Progenitor cell of endocrine pancreas (in vitro differentiated cells): ENCODE results near the gene GLB1L3. TPM values are rescaled to one million over a fixed set of nuclear protein-coding genes. Genes with fewer than 3 reads are reported as not detected.

Experiments
- DNase-seq: peaks from one replicate; pipeline ENCODE4 v3.0.0; 2021; ENCODE audit warnings: low spot score; ENCODE audit not compliant: unreplicated experiment
- H3K27ac Mint-ChIP-seq: 2 replicates; pipeline ENCODE4 v1.8.0; 2021; ENCODE audit warnings: mild to moderate bottlenecking, moderate library complexity, mixed read lengths
- H3K27me3 Mint-ChIP-seq: 2 replicates; pipeline ENCODE4 v1.8.0; 2021; ENCODE audit warnings: mixed read lengths
- H3K36me3 Mint-ChIP-seq: 2 replicates; pipeline ENCODE4 v1.8.0; 2022; ENCODE audit warnings: mixed read lengths; ENCODE audit not compliant: insufficient read depth
- H3K4me1 Mint-ChIP-seq: 2 replicates; pipeline ENCODE4 v1.8.0; 2021; ENCODE audit warnings: low read depth, mixed read lengths
- H3K4me3 Mint-ChIP-seq: 2 replicates; pipeline ENCODE4 v1.8.0; 2021; ENCODE audit warnings: low read depth, mild to moderate bottlenecking, moderate library complexity, mixed read lengths
- H3K9me3 Mint-ChIP-seq: 2 replicates; pipeline ENCODE4 v1.8.0; 2021; ENCODE audit warnings: low read depth, mixed read lengths
- CTCF ChIP-seq: fragments of 200-600 bp; sonication (generic); IDR thresholded peaks from one replicate; pipeline ENCODE4 v1.5.0; 2021; ENCODE audit warnings: antibody characterized with exemption, mild to moderate bottlenecking; ENCODE audit not compliant: unreplicated experiment
- total RNA-seq: library from RNA; stranded (reverse); gene quantifications from 2 replicates; pipeline ENCODE4 v1.2.1, GENCODE V29; 2021

GLB1L3 gene
- total RNA-seq, 1 donor from 2014 or later, result not detected

DNA sequence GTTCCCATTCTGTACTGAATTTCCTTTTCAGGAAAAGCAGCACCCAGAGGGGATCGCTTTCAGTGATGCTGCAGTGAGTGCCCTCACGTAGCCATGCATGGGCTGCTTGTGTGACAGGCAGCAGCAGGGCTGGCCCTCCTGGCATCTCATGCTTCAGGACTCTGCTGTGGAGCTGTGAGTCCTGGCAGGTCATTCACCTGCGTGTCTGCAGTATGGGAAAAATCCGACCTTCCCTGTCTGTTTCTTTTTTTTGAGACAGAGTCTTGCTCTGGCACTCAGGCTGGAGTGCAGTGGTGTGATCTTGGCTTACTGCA, 69.0 kb downstream of the GLB1L3 start:
- H3K36me3 Mint-ChIP-seq, result no peaks in the 10 kb centered on the region
- H3K4me1 Mint-ChIP-seq, result no peaks in the 10 kb centered on the region
- H3K27ac Mint-ChIP-seq, result no peak overlapping the region
- no peak for DNase-seq
- no peaks in the 10 kb centered on the region for H3K27me3 Mint-ChIP-seq
- TF ChIP-seq CTCF, result no peak
- H3K9me3 Mint-ChIP-seq, result no peaks in the 10 kb centered on the region
- no peak overlapping the region for H3K4me3 Mint-ChIP-seq

DNA sequence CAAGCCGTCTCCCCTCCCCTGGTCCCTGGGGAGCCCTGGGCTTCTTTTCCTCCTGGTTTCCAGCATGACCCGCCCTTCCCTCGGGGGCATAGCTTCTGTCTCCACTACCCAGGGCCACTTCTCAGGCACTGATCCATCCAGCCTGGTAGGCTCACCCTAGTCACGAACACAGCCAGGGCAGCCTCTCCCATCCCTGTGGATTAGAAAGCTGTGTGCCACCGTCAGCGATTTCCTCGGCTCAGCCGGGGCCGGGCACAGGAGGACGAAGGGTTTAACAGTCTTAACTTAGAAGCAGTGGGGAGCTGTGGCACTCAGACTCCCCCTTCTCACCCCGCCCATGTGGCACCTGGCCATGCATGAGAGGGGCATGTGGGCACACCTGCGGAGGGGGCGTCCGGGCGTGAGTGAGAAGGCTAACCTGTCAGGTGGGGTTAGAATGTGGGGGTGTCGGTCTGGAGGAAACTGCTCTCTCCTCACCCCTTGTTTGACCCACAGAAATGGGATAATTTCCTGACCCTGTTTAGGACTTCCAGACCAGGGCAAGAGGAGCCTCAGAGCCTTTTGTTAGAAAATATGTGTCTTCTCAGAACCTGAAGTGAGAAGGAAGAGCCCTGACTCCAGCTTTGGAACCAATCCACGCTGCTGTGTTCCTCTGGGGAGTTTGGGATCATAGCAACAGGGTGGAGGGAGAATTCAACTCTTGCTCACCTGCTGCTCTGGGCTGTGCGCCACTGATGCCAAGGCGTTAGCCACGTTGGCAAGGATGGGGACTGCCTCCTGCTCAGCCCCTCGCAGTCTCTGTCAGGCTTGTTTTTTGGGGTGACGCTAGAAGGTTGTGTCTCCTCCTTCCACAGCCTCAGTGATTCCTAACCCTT, 70.2 kb downstream of the GLB1L3 start:
- Mint-ChIP-seq H3K4me1 (no peaks in the 10 kb centered on the region), H3K9me3 (no peaks in the 10 kb centered on the region), H3K4me3 (no peak overlapping the region), H3K27me3 (no peaks in the 10 kb centered on the region), H3K36me3 (no peaks in the 10 kb centered on the region), H3K27ac (no peak overlapping the region)
- no peak for TF ChIP-seq CTCF
- no peak for DNase-seq

DNA sequence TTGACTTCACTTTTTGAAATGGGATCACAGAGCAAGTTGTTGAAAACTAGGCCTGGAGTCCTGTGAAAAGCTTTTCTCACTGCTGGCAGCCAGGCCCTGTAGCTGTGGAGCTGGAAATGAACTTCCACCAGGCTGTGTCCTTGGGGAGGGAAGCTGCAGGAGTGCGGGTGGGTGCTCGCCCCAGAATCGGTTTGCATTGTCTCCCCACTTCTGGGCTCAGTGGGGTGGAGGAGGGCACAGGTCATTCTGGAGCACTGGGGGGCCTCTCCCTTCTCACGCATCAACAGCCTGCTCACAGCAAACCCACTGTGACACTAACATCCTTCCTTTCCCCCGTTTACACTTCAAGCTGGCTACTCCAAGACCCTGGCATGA, 70.8 kb downstream of the GLB1L3 start:
- DNase-seq, result no peak

DNA sequence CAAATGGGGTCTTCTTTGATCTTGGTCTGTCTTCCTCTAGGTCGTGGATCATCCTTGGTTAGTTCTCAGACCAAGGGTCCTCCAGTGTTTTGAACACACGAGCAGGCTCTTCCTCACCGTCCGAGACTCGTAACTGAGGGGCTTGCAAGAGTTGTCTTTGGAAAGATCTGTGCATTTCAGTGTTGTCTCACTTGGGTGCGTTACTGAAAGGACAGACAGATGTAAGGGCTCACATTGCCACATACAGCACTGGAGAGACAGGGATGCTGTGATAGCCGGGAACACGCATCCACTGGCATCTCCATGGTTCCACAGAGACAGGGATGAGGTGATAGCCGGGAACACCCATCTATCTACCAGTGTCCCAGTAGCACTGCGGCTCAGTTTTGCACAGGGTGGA, 71.3 kb downstream of the GLB1L3 start:
- Mint-ChIP-seq H3K27me3 (no peaks in the 10 kb centered on the region), H3K4me3 (no peak overlapping the region), H3K27ac (no peak overlapping the region), H3K4me1 (no peaks in the 10 kb centered on the region), H3K9me3 (no peaks in the 10 kb centered on the region), H3K36me3 (no peaks in the 10 kb centered on the region)
- DNase-seq, result no peak
- no peak for TF ChIP-seq CTCF

More for the DNA sequence above, 70.8 kb downstream of the GLB1L3 start:
- no peak overlapping the region for H3K4me3 Mint-ChIP-seq
- H3K27ac Mint-ChIP-seq, result no peak overlapping the region
- no peak for TF ChIP-seq CTCF
- no peaks in the 10 kb centered on the region for H3K9me3 Mint-ChIP-seq
- H3K4me1 Mint-ChIP-seq, result no peaks in the 10 kb centered on the region
- H3K27me3 Mint-ChIP-seq, result no peaks in the 10 kb centered on the region
- H3K36me3 Mint-ChIP-seq, result no peaks in the 10 kb centered on the region

GRCh38 chr11:134349109-134349801, 73.1 kb downstream of the GLB1L3 start:
- Mint-ChIP-seq H3K36me3 (peaks cover 2% of the 10 kb centered on the region), H3K4me3 (no peak overlapping the region), H3K9me3 (peaks cover 6% of the 10 kb centered on the region), H3K4me1 (no peaks in the 10 kb centered on the region), H3K27ac (no peak overlapping the region), H3K27me3 (no peaks in the 10 kb centered on the region)
- no peak for TF ChIP-seq CTCF
- DNase-seq, result no peak
